HG03432 (cell line): ENCODE results near the gene AZU1.
"Not testable (repeated sequence)": the region's sequence is repeated elsewhere in the genome, so short reads cannot be mapped to it uniquely, and the experiment has no call there.

Source experiments
- ATAC-seq: cut with Tn5 transposase; IDR thresholded peaks from one replicate; pipeline ENCODE4 v1.9.1; 2021; ENCODE audit warnings: mild to moderate bottlenecking, moderate library complexity; ENCODE audit not compliant: unreplicated experiment

Gene AZU1

GRCh38 chr19:869245-870177 lies 41.9 kb downstream of the AZU1 start:
- no peak for ATAC-seq

- no peak for ATAC-seq
Measured at GRCh38 chr19:870314-870713, 42.7 kb downstream of the AZU1 start.

GRCh38 chr19:870963-871401 lies 43.3 kb downstream of the AZU1 start:
- no peak for ATAC-seq

GRCh38 chr19:871446-872265 lies 44.0 kb downstream of the AZU1 start:
- ATAC-seq = no peak

- ATAC-seq = no peak
Measured at GRCh38 chr19:872266-872951, 44.8 kb downstream of the AZU1 start.

GRCh38 chr19:873084-873483 lies 45.4 kb downstream of the AZU1 start:
- ATAC-seq = no peak

GRCh38 chr19:873561-874041 lies 46.0 kb downstream of the AZU1 start:
- no peak for ATAC-seq

- no peak for ATAC-seq
Measured at GRCh38 chr19:875265-875879, 47.7 kb downstream of the AZU1 start.

- no peak for ATAC-seq
Measured at GRCh38 chr19:876089-876488, 48.5 kb downstream of the AZU1 start.

GRCh38 chr19:876780-877314 lies 49.2 kb downstream of the AZU1 start:
- no peak for ATAC-seq

- ATAC-seq = not testable (repeated sequence)
Measured at GRCh38 chr19:877992-878660, 50.5 kb downstream of the AZU1 start.

GRCh38 chr19:878751-879561 lies 51.3 kb downstream of the AZU1 start:
- ATAC-seq = not testable (repeated sequence)

GRCh38 chr19:879711-880438 lies 52.2 kb downstream of the AZU1 start:
- no peak for ATAC-seq
